Measurements from ENCODE around the gene STXBP6. TPM values are rescaled to one million over a fixed set of nuclear protein-coding genes. Genes with fewer than 3 reads are reported as not detected.

Gene STXBP6
- total and polyA plus RNA-seq, 2 donors (not counting 3 experiments of a cell fraction or from before 2014, with no cell fraction given): 0.06 TPM; not detected in 1

DNA sequence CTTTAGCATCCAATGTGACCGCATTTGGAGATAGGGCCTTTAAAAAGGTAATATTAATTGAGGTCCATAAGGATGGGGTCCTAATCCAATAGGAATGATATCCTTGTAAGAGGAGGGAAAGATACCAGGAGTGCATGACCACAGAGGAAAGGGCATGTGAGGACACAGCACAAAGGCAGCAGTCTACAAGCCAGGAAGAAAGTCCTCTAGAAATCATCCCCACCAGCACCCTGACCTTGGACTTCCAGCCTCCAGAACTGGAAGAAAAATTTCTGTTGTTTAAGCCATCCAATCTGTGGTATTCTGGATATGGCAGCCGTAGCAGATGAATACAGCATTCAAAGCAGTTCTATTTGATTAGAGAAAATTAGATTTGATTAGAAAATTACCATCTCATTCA lies 145.4 kb downstream of the STXBP6 start:
- dilution Hi-C loops (cut with MboI; ENCODE audit: extremely low pct_ligation_motif_present, low sequenced_read_pairs) (no loop called here), intact Hi-C loops (cut with micrococcal nuclease) (no loop called here)
- no peak for DNase-seq (ENCODE audit: low read depth, low spot score)
- CTCF ChIA-PET: no interaction called here
- H2AFZ ChIP-seq (ENCODE audit: low read depth, low read length): no peak overlapping the region
- H3K9ac ChIP-seq (replicated peaks; ENCODE audit: extremely low read depth, insufficient read depth, low read length): no peak overlapping the region
- H3K27ac ChIP-seq (ENCODE audit: insufficient read depth, low read depth, low read length): no peak overlapping the region
- no peak overlapping the region for H3K4me2 ChIP-seq (ENCODE audit: insufficient read depth, low read length)
- H3K9me3 ChIP-seq (replicated peaks; ENCODE audit: control insufficient read depth, insufficient read depth, low read length): no peaks in the 10 kb centered on the region
- no peak for FAIRE-seq
- H3K4me1 ChIP-seq (ENCODE audit: control insufficient read depth, extremely low read depth, insufficient read depth, low read length): no peaks in the 10 kb centered on the region
- no TSS peak for BruUV-seq (replicated peaks)
- H3K4me3 ChIP-seq (replicated peaks in 1 of 3; ENCODE audit: insufficient read depth in 1 of 3, low read depth in 1 of 3, low read length in 3 of 3): no peak overlapping the region
- H3K27me3 ChIP-seq (ENCODE audit: control insufficient read depth in 2 of 2, insufficient read depth in 2 of 2, low read length in 2 of 2): no peaks in the 10 kb centered on the region
- TF ChIP-seq MYC (IDR thresholded peaks at IDR 0.05; ENCODE audit: low read depth, low read length): no peak
- TF ChIP-seq POLR2A (IDR thresholded peaks at IDR 0.05; ENCODE audit: low read depth, low read length): no peak
- TF ChIP-seq, protein P1, sequence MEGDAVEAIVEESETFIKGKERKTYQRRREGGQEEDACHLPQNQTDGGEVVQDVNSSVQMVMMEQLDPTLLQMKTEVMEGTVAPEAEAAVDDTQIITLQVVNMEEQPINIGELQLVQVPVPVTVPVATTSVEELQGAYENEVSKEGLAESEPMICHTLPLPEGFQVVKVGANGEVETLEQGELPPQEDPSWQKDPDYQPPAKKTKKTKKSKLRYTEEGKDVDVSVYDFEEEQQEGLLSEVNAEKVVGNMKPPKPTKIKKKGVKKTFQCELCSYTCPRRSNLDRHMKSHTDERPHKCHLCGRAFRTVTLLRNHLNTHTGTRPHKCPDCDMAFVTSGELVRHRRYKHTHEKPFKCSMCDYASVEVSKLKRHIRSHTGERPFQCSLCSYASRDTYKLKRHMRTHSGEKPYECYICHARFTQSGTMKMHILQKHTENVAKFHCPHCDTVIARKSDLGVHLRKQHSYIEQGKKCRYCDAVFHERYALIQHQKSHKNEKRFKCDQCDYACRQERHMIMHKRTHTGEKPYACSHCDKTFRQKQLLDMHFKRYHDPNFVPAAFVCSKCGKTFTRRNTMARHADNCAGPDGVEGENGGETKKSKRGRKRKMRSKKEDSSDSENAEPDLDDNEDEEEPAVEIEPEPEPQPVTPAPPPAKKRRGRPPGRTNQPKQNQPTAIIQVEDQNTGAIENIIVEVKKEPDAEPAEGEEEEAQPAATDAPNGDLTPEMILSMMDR (IDR thresholded peaks at IDR 0.05; ENCODE audit: extremely low read depth in 1 of 2, insufficient read depth in 1 of 2, low read depth in 1 of 2, low read length in 2 of 2): no peak
- TF ChIP-seq POLR2AphosphoS5 (IDR thresholded peaks at IDR 0.05; ENCODE audit: insufficient read depth, low read depth, low read length): no peak
- TF ChIP-seq FOS (IDR thresholded peaks at IDR 0.05; ENCODE audit: borderline replicate concordance, insufficient read depth, low read length): no peak
- TF ChIP-seq GATA2 (IDR thresholded peaks at IDR 0.05; ENCODE audit: insufficient read depth, insufficient read length, low read depth, low read length): no peak
- no peak for TF ChIP-seq MAX (IDR thresholded peaks at IDR 0.05; ENCODE audit: insufficient read depth, insufficient read length)
- TF ChIP-seq EZH2 (IDR thresholded peaks at IDR 0.05; ENCODE audit: borderline replicate concordance, low read depth, low read length, severe bottlenecking): no peak
- TF ChIP-seq JUN (IDR thresholded peaks at IDR 0.05; ENCODE audit: borderline replicate concordance, insufficient read depth, insufficient read length, low read depth): no peak
- H3K9me1 ChIP-seq (replicated peaks; ENCODE audit: control insufficient read depth, extremely low read depth, insufficient read depth, low read length): no peaks in the 10 kb centered on the region
- no peaks in the 10 kb centered on the region for H3K36me3 ChIP-seq (ENCODE audit: control insufficient read depth in 2 of 2, extremely low read depth in 1 of 2, insufficient read depth in 2 of 2, low read length in 2 of 2)
- no peaks in the 10 kb centered on the region for H4K20me1 ChIP-seq (replicated peaks; ENCODE audit: control insufficient read depth, extremely low read depth, insufficient read depth, low read length)
- POLR2A ChIA-PET: no interaction called here
- H3K79me2 ChIP-seq (ENCODE audit: control insufficient read depth, insufficient read depth, low read length): no peaks in the 10 kb centered on the region

Data from endothelial cell of umbilical vein (primary cell).